HG03457 (cell line): ENCODE data around the gene MRPS34.

Experiments used
- ATAC-seq: cut with Tn5 transposase; IDR thresholded peaks from one replicate; pipeline ENCODE4 v1.9.1; 2021; ENCODE audit warnings: moderate number of reproducible peaks; ENCODE audit not compliant: unreplicated experiment

Gene MRPS34

GRCh38 chr16:1794908-1795666, 22.2 kb upstream of the MRPS34 start:
- ATAC-seq = no peak

- ATAC-seq = no peak
Measured at GRCh38 chr16:1794221-1794871, 21.4 kb upstream of the MRPS34 start.

GRCh38 chr16:1793578-1794220, 20.8 kb upstream of the MRPS34 start, which contains the start of gene IGFALS:
TSS of gene IGFALS (minus strand) at chr16:1793705. CDS start at chr16:1793652, 53 bp downstream.
- no peak for ATAC-seq

GRCh38 chr16:1792836-1793577, 20.1 kb upstream of the MRPS34 start:
- no peak for ATAC-seq

- ATAC-seq = no peak
Measured at GRCh38 chr16:1791943-1792812, 19.2 kb upstream of the MRPS34 start.

GRCh38 chr16:1791256-1791942, 18.5 kb upstream of the MRPS34 start:
- ATAC-seq = no peak

GRCh38 chr16:1790611-1791255, 17.8 kb upstream of the MRPS34 start:
- ATAC-seq = no peak

- no peak for ATAC-seq
Measured at GRCh38 chr16:1790261-1790610, 17.3 kb upstream of the MRPS34 start.

GRCh38 chr16:1789643-1790045, 16.7 kb upstream of the MRPS34 start:
- ATAC-seq = no peak

- ATAC-seq = no peak
Measured at GRCh38 chr16:1788708-1789100, 15.8 kb upstream of the MRPS34 start.

- ATAC-seq = no peak
Measured at GRCh38 chr16:1788095-1788707, 15.3 kb upstream of the MRPS34 start.

GRCh38 chr16:1787322-1788094, 14.6 kb upstream of the MRPS34 start:
- ATAC-seq = no peak

GRCh38 chr16:1787056-1787321, 14.1 kb upstream of the MRPS34 start:
- no peak for ATAC-seq

- ATAC-seq = no peak
Measured at GRCh38 chr16:1786242-1787055, 13.5 kb upstream of the MRPS34 start.

- ATAC-seq = no peak
Measured at GRCh38 chr16:1785846-1786170, 12.9 kb upstream of the MRPS34 start.

GRCh38 chr16:1784977-1785845, 12.3 kb upstream of the MRPS34 start:
- no peak for ATAC-seq
